ENCODE data around the gene POTEJ.
"Not testable (repeated sequence)": the region's sequence is repeated elsewhere in the genome, so short reads cannot be mapped to it uniquely, and the experiment has no call there.

Gene POTEJ

DNA sequence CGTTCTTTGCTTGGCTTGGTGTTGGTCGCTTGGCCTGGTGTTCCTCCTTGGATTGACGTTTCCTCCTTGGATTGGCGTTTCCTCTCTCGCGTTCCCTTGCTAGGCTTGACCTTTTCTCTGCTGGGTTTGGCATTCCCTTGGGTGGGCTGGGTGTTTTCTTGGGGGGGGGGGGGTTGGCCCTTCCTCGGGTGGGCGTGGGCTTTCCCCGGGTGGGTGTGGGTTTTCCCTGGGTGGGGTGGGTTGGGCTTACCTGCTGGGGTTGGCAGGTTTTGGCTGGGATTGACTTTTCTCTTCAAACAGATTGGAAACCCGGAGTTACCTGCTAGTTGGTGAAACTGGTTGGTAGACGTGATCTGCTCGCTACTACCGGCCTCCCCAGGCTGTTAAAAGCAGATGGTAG, at the start of gene POTEJ:
Gene POTEJ, plus strand, starts transcription at position 301 of the 400 bp plus-strand sequence. Its CDS starts 93 bp downstream, at position 394.
- H3K36me3 Mint-ChIP-seq, CTCF ChIA-PET, H3K4me3 Mint-ChIP-seq, H3K9me3 Mint-ChIP-seq, DNase-seq, H3K27ac Mint-ChIP-seq, H3K4me1 Mint-ChIP-seq, H3K27me3 Mint-ChIP-seq: not testable (repeated sequence)

DNA sequence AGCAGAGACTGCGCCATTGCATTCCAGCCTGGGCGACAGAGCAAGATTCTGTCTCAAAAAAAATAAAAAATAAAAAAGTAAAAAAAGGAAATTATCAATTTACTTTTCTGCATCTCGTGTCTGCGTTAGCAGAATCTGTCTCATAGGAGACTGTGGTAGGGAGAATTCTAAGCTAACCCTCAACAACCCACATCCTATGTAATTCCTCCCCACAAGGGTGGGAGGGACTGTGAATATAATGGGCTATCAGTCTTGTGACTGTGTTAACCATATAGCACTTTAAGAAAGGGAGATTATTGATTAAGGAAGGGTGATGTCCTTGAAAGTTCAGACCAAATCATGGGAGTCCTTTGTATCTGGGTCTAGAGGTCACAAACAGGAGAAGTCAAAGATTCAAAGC, 45.1 kb upstream of the POTEJ start:
- H3K36me3 Mint-ChIP-seq, H3K4me1 Mint-ChIP-seq, H3K27me3 Mint-ChIP-seq, H3K4me3 Mint-ChIP-seq, DNase-seq, H3K9me3 Mint-ChIP-seq, CTCF ChIA-PET, H3K27ac Mint-ChIP-seq: not testable (repeated sequence)

DNA sequence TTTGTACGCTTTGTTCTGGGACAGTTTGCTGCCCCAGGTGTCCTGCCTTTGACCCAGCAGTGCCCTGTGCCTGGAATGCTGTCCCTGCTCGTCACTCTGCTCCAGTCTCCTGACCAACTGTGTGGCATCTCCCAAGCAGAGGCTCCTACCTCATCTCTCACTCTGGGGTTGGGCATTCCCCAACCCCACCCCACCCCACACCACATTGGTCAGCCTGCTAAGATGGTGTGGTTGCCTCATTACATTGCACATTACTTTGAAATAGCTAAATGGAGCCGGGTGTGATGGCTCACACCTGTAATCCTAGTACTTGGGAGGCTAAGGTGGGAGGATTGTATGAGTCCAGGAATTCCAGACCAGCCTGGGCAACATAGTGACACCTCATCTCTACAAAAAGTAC, 39.3 kb upstream of the POTEJ start:
- CTCF ChIA-PET, H3K9me3 Mint-ChIP-seq, H3K4me3 Mint-ChIP-seq, H3K4me1 Mint-ChIP-seq, H3K27me3 Mint-ChIP-seq, DNase-seq, H3K27ac Mint-ChIP-seq, H3K36me3 Mint-ChIP-seq: not testable (repeated sequence)

DNA sequence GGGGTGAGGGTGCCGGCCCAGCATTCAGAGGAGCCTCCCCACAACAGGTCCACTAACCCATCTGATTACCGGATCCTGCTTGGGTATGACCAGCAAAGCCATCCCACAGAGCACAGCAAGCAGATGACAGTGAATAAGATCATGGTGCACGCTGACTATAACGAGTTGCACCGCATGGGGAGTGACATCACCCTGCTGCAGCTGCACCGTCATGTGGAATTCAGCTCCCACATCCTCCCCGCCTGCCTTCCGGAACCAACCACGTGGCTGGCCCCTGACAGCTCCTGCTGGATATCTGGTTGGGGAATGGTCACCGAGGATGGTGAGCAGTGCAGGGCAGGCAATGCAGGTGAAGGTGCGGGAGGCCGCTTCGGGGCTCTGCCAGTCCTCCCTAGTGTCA, 37.0 kb upstream of the POTEJ start:
- H3K9me3 Mint-ChIP-seq, H3K27me3 Mint-ChIP-seq, H3K27ac Mint-ChIP-seq, CTCF ChIA-PET, H3K4me1 Mint-ChIP-seq, DNase-seq, H3K36me3 Mint-ChIP-seq, H3K4me3 Mint-ChIP-seq: not testable (repeated sequence)

DNA sequence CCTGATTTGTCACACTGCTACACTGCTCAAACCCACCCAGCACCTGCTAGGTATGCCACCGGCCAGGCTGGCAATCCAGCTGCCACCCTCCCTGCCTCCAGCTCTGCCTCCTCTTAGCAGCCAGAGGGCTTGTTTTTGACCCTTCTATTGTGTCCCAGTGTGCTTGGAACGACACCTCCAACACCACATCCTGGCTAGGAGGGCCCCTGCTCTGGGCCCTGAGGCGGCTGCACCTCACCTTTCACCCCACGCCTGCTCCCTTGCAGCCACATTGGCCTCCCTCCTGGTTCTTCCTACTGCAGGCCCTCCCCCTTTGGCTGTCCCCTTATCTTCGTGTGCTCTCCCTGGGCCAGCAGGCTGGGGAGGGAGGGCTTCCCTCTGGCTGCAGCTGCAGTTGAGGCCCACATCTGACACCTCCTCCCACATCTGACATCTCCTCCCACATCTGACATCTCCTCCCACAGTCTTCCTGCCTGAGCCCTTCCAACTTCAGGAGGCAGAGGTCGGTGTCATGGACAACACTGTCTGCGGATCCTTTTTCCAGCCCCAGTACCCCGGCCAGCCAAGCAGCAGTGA, 34.9 kb upstream of the POTEJ start:
- H3K4me3 Mint-ChIP-seq, H3K4me1 Mint-ChIP-seq, DNase-seq, CTCF ChIA-PET, H3K27me3 Mint-ChIP-seq, H3K9me3 Mint-ChIP-seq, H3K27ac Mint-ChIP-seq, H3K36me3 Mint-ChIP-seq: not testable (repeated sequence)

DNA sequence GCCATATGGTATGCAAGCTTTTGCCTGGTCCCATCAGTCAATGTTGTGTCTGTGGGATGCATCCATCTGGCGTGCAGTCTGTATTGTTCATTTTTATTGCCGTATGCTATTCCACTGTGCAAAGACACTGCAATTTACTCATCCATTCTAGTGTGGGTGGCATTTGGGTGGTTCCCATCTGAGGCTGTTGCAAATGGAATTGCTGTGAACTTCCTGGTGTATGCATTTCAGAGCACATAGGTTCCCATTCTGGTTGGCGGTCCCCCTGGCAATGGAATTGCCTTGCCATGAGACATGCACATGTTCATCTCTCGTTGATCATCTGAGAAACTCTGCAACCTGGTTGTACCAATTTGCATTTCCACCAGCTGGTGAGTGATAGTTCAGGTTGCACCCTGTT, 33.7 kb upstream of the POTEJ start:
- DNase-seq, CTCF ChIA-PET, H3K36me3 Mint-ChIP-seq, H3K4me1 Mint-ChIP-seq, H3K27ac Mint-ChIP-seq, H3K9me3 Mint-ChIP-seq, H3K27me3 Mint-ChIP-seq, H3K4me3 Mint-ChIP-seq: not testable (repeated sequence)

DNA sequence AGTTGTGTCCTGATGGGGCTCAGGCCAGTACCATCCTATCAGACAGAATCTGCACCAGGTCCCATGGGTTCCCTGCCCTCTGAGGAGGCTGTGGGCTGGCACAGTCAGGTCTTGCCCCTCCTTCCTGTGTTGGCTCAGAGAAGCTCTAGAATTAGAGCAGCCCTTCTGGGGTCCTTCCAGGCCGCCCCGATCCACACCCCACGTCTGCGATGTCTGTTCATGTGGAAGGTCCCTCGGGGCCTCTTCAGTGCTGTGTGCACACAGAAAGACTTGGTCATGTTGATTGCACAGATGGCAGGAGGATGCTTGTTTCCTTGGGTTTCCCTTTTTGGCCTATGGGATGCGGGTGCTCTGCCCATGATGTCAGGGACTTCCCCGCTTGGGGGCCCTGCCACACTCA, 32.1 kb upstream of the POTEJ start:
- H3K36me3 Mint-ChIP-seq, H3K4me3 Mint-ChIP-seq, CTCF ChIA-PET, H3K4me1 Mint-ChIP-seq, DNase-seq, H3K27me3 Mint-ChIP-seq, H3K27ac Mint-ChIP-seq, H3K9me3 Mint-ChIP-seq: not testable (repeated sequence)

DNA sequence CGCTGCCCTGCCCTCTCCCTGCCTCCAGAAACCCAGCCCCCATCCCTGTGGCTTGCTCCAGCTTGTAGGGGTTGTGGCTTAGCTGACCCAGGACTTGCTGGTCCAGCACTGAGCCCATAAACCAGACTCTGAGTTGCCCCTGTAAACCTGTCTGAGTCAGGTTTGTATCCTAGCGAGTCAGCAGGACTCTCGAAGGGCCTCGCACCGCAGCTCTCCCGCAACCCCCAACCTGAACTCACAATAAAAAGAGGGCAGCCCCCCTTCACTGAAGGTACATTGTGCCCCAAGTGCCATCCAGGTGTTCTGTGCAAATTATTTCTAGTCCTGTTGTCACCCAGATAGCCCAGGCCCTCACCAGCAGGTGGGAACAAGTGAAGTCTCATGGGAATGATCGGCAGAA, 29.7 kb upstream of the POTEJ start:
- H3K4me3 Mint-ChIP-seq, DNase-seq, H3K27me3 Mint-ChIP-seq, H3K4me1 Mint-ChIP-seq, CTCF ChIA-PET, H3K27ac Mint-ChIP-seq, H3K9me3 Mint-ChIP-seq, H3K36me3 Mint-ChIP-seq: not testable (repeated sequence)

DNA sequence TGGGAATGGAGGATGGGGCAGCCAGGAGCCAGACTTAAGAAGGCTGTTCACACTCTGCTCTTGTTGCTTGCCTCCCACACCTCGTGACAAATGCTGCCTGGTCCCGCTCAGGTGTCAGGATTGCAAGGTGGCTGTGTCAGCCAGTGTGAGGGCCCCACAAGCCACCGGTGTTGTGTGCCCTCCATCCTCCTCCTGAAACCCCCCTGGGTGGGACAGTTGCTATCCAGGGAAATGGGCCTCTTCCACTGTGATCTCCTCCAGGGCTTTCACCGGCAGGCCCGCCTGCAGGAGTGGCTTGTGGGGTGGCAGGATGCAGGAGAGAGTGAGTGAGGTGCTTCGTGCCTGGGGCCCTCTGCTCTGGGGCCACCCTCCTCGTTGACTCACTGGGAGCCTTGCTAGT, 28.3 kb upstream of the POTEJ start:
- H3K9me3 Mint-ChIP-seq, DNase-seq, H3K27ac Mint-ChIP-seq, CTCF ChIA-PET, H3K4me3 Mint-ChIP-seq, H3K27me3 Mint-ChIP-seq, H3K36me3 Mint-ChIP-seq, H3K4me1 Mint-ChIP-seq: not testable (repeated sequence)

DNA sequence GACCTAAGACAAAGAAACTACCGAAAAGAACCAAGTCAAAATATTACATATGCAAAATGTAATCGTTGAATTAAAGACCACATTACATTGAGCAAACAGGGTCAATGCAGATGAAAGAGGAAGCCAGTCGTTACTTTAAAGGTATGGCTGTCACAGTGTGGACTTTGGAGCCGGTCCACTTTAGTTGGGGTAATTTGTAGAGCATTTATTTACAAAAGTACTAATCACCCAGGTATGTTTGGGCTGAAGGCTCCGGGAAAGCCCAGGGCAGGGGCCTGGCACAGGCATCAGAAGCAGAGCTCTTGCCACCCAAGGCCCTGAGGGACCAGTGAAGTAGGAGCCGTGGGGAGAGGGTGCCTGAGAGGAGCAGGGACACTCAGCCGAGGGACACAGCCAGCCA, 27.7 kb upstream of the POTEJ start:
- H3K36me3 Mint-ChIP-seq, DNase-seq, H3K27ac Mint-ChIP-seq, CTCF ChIA-PET, H3K4me3 Mint-ChIP-seq, H3K9me3 Mint-ChIP-seq, H3K27me3 Mint-ChIP-seq, H3K4me1 Mint-ChIP-seq: not testable (repeated sequence)

DNA sequence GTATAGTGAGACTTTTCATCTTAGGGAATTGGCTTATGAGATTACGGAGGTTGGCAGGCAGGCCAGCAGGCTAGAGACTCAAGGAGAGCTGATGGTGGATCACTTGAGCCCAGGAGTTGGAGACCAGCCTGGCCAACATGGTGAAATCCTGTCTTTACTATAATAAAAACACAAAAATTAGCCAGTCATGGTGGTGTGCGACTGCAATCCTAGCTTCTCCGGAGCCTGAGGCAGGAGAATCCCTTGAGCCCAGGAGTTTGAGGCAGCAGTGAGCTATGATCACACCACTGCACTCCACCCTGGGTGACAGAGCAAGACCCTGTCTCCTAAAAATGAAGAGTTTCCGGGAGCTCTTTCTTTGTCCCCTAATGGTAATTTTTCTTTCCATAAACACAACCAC, 26.5 kb upstream of the POTEJ start:
- H3K27me3 Mint-ChIP-seq = not testable (repeated sequence)

DNA sequence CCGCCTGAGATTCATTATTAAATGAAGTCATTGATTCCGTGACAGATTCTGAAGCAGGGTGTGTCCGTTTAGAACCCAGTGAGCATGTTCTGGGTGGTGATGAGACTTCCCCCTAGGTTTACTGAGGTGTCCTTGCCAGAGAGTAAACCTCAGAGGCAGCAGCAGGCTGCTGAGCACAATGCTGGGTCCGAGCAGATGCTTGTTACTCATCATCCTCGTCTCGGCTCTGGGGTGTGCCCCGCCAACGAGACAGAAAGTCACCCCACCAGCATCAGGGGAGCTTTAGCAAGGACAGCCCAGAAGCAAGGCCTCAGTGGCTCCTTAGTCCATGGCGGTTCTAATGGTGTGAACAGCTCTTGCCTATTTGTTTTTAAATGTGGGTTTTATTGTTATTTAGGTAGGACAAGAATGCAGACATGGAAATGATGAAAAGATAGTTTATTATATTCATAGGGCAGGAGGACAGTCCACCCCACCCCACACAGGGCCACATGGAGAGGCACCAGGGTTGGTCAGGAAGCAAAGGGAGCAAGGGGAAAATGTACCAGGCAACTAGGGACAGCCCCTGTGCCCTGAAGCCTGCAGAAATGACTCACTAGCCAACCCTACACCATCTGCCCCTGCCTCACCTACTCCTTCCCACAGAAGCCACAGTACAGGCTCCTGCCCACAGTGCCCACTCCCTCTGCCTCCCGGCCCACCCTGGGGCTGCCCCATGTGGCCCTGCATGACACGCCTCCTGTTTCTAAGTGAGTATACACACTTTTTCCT, 22.4 kb upstream of the POTEJ start:
- DNase-seq, CTCF ChIA-PET, H3K4me3 Mint-ChIP-seq, H3K36me3 Mint-ChIP-seq, H3K27me3 Mint-ChIP-seq, H3K9me3 Mint-ChIP-seq, H3K4me1 Mint-ChIP-seq, H3K27ac Mint-ChIP-seq: not testable (repeated sequence)

More for the DNA sequence above, 26.5 kb upstream of the POTEJ start:
- H3K4me1 Mint-ChIP-seq, H3K27ac Mint-ChIP-seq, CTCF ChIA-PET, H3K9me3 Mint-ChIP-seq, H3K36me3 Mint-ChIP-seq, H3K4me3 Mint-ChIP-seq, DNase-seq: not testable (repeated sequence)

DNA sequence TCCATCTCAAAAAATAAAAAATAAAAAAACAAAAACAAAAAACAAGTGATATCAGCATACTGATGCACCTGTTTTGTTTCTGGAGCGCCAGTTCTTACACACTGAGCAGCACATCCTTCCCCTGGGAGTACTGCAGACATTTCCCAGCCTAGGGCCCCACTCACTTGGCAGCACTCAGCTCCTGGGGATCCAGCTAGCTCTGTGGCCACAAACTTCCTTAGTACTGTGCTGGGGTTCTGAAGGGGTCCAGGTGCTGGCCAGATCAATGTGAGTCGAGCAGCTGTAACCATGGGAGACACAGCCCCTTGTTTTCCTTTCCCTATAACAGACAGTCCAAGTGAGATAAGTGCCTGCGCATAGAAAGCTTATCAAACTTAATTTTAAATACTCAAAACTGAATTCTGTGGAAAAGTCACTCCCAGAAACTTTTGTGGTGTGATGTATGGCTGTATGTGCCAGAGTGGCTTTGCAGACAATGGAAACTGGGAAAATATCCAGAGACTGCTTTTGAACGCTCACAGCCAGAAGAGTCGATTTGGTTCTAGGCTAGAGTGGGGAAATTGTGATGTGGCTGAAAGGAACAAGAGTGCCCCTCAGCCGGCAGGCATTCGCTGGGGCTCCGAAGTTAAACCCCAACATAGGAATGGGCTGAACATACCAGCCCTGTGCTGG, 20.9 kb upstream of the POTEJ start:
- H3K27ac Mint-ChIP-seq, H3K4me3 Mint-ChIP-seq, H3K27me3 Mint-ChIP-seq, CTCF ChIA-PET, H3K36me3 Mint-ChIP-seq, H3K4me1 Mint-ChIP-seq, H3K9me3 Mint-ChIP-seq, DNase-seq: not testable (repeated sequence)

DNA sequence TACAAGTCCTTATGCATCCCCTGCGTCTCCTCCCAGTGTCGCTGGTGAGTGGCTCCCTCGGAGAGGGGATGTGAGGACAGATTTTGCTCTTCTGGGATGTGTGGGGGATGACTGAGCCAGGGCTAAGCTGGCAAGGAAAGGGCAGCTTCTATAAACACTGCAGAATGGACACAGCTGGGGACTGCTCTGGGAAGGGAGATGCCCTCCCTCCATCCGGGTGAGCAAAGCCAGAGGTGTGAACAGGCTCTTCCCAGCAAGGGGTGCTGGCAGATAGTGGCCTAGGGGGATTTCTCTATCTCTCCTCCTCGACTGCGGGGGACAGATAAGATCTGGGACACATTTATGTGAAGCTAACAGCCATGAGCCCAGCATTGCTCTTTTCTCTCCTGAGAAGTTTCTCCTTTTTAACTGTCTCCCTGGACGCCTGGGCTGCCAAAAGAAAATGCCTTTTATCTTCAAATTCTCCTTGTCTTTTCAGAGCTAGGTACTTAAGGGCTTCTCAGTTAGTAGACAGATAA, 20.3 kb upstream of the POTEJ start:
- H3K27ac Mint-ChIP-seq, H3K36me3 Mint-ChIP-seq, H3K4me1 Mint-ChIP-seq, CTCF ChIA-PET, H3K27me3 Mint-ChIP-seq, DNase-seq, H3K4me3 Mint-ChIP-seq, H3K9me3 Mint-ChIP-seq: not testable (repeated sequence)

DNA sequence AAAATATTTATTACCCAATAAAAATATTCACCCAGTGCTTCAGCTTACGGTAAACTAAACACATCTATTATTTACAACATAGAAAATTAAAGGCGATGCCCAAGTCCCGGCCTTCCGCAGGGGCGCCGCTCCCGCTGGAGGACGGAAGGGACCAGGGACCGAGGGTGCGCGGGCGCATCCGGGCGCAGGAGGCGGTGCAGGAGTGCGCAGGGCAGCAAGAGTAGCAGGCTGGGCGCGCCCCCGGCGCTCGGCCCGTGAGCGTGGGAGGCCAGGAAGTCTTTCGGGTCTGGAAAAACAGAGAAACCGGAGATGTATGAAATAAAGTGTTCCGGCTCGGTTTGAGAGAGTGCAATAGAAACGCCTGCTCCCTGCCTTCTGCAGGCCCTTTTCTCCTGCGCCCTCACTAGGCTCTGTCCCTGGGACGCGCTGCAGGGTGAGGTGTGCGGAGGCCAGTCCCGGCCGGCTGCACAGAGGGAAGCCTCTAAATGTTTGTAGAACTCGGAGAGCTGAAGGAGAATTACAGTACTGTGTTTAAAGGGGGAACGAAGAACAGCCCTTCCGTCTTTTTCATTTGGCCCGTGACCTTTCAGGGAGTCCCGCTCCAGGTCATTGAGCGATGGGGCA, 18.3 kb upstream of the POTEJ start:
- H3K9me3 Mint-ChIP-seq, CTCF ChIA-PET, DNase-seq, H3K27me3 Mint-ChIP-seq, H3K36me3 Mint-ChIP-seq, H3K4me1 Mint-ChIP-seq, H3K4me3 Mint-ChIP-seq, H3K27ac Mint-ChIP-seq: not testable (repeated sequence)
